HEK293 (cell line): Measurements from ENCODE around the gene UBL7.
A peak's percentile ranks its signal among the peaks of the same experiment; 100 is the strongest.

Source experiments
- CTCF ChIA-PET: fragments of 350-600 bp; formaldehyde crosslinking; extraction: SDS; loops from one replicate; lab custom pipeline; 2021; ENCODE audit warnings: antibody characterized with exemption; lab: Yijun Ruan, JAX
- POLR2A ChIA-PET: fragments of 300-600 bp; formaldehyde crosslinking; extraction: SDS; loops from one replicate; lab custom pipeline; 2020; ENCODE audit warnings: antibody characterized with exemption, inconsistent platforms; lab: Yijun Ruan, JAX
- H3K27ac ChIP-seq: fragments of 200-500 bp; sonication (Bioruptor generic); 2 replicates; pipeline ENCODE4 v1.5.1; 2014; ENCODE audit warnings: low read depth, low read length, control low read depth, inconsistent platforms; ENCODE audit errors: extremely low read depth
- H3K36me3 ChIP-seq, 2 experiments: fragments of 200-500 bp in 1 of 2; sonication (Bioruptor generic) in 1 of 2; 1 replicate in 1 of 2; 2 replicates in 1 of 2; pipeline ENCODE4 v1.5.1; 2014 to 2017; ENCODE audit warnings: inconsistent platforms in 2 of 2, low read length in 2 of 2; ENCODE audit not compliant: control insufficient read depth in 2 of 2, insufficient read depth in 1 of 2
- H3K4me1 ChIP-seq: fragments of 200-500 bp; sonication (Bioruptor generic); 2 replicates; pipeline ENCODE4 v1.5.1; 2014; ENCODE audit warnings: mild to moderate bottlenecking, low read length, inconsistent platforms; ENCODE audit not compliant: control insufficient read depth, insufficient read depth
- H3K4me3 ChIP-seq: 2 replicates; pipeline ENCODE4 v1.5.1; 2011; ENCODE audit warnings: low read depth, mild to moderate bottlenecking, control low read depth, low read length, moderate library complexity
- H3K9me3 ChIP-seq: fragments of 200-500 bp; sonication (Bioruptor generic); 2 replicates; pipeline ENCODE4 v1.5.1; 2014; ENCODE audit warnings: low read depth, low read length, inconsistent platforms; ENCODE audit not compliant: control insufficient read depth, insufficient read depth
- HIC1 ChIP-seq: fragments of 450-650 bp; formaldehyde crosslinking; IDR thresholded peaks from 2 replicates; pipeline ENCODE4 v1.5.1; 2016; ENCODE audit warnings: missing biosample characterization, missing genetic modification characterization
- MEIS1 ChIP-seq: sonication (generic); formaldehyde crosslinking; IDR thresholded peaks from 2 replicates; pipeline ENCODE4 v1.8.1; 2022; ENCODE audit warnings: missing genetic modification reagents, mild to moderate bottlenecking, borderline replicate concordance
- MZF1 ChIP-seq: fragments of 450-650 bp; formaldehyde crosslinking; IDR thresholded peaks from 2 replicates; pipeline ENCODE4 v1.5.1; 2017; ENCODE audit warnings: missing biosample characterization, missing genetic modification characterization, borderline replicate concordance
- PRDM10 ChIP-seq: fragments of 450-650 bp; formaldehyde crosslinking; IDR thresholded peaks from 2 replicates; pipeline ENCODE4 v1.5.1; 2016; ENCODE audit warnings: missing biosample characterization, missing genetic modification characterization
- SCRT1 ChIP-seq: fragments of 450-650 bp; formaldehyde crosslinking; IDR thresholded peaks from 2 replicates; pipeline ENCODE4 v1.5.1; 2016; ENCODE audit warnings: missing biosample characterization, missing genetic modification characterization, borderline replicate concordance
- SP7 ChIP-seq: fragments of 450-650 bp; formaldehyde crosslinking; IDR thresholded peaks from 2 replicates; pipeline ENCODE4 v1.5.1; 2016; ENCODE audit warnings: missing biosample characterization, missing genetic modification characterization
- ZBTB17 ChIP-seq: fragments of 450-650 bp; formaldehyde crosslinking; IDR thresholded peaks from 2 replicates; pipeline ENCODE4 v1.5.1; 2016; ENCODE audit warnings: missing biosample characterization, missing genetic modification characterization
- ZNF112 ChIP-seq: fragments of 450-650 bp; formaldehyde crosslinking; IDR thresholded peaks from 2 replicates; pipeline ENCODE4 v1.5.0; 2017; ENCODE audit warnings: missing biosample characterization, missing genetic modification characterization
- ZNF133 ChIP-seq: fragments of 450-650 bp; formaldehyde crosslinking; IDR thresholded peaks from 2 replicates; pipeline ENCODE4 v1.5.1; 2016; ENCODE audit warnings: missing biosample characterization, missing genetic modification characterization
- ZNF148 ChIP-seq: fragments of 450-650 bp; formaldehyde crosslinking; IDR thresholded peaks from 2 replicates; pipeline ENCODE4 v1.5.0; 2017; ENCODE audit warnings: missing biosample characterization, missing genetic modification characterization, borderline replicate concordance
- ZNF2 ChIP-seq: fragments of 450-650 bp; formaldehyde crosslinking; IDR thresholded peaks from 2 replicates; pipeline ENCODE4 v1.5.1; 2016; ENCODE audit warnings: missing biosample characterization, missing genetic modification characterization
- ZNF366 ChIP-seq: fragments of 450-650 bp; formaldehyde crosslinking; conservative IDR thresholded peaks from 2 replicates; pipeline ENCODE4 v1.5.1; 2016; ENCODE audit warnings: missing biosample characterization, missing genetic modification characterization
- ZNF391 ChIP-seq: fragments of 450-650 bp; formaldehyde crosslinking; IDR thresholded peaks from 2 replicates; pipeline ENCODE4 v1.5.1; 2016; ENCODE audit warnings: low read depth, missing biosample characterization, missing genetic modification characterization, borderline replicate concordance
- ZNF529 ChIP-seq: fragments of 450-650 bp; formaldehyde crosslinking; IDR thresholded peaks from 2 replicates; pipeline ENCODE4 v1.5.1; 2017; ENCODE audit warnings: missing genetic modification characterization, missing biosample characterization; ENCODE audit not compliant: insufficient replicate concordance
- ZNF558 ChIP-seq: fragments of 450-650 bp; formaldehyde crosslinking; IDR thresholded peaks from 2 replicates; pipeline ENCODE4 v1.5.1; 2016; ENCODE audit warnings: missing biosample characterization, missing genetic modification characterization
- ZNF830 ChIP-seq: fragments of 450-650 bp; IDR thresholded peaks from 2 replicates; pipeline ENCODE4 v1.5.0; 2018; ENCODE audit warnings: missing biosample characterization, missing genetic modification characterization, low read depth, mild to moderate bottlenecking, moderate library complexity
- ZSCAN18 ChIP-seq: fragments of 450-650 bp; formaldehyde crosslinking; IDR thresholded peaks from 2 replicates; pipeline ENCODE4 v1.5.1; 2016; ENCODE audit warnings: missing biosample characterization, missing genetic modification characterization
- TF ChIP-seq, protein P1 (sequence below): fragments of 450-650 bp; formaldehyde crosslinking; IDR thresholded peaks from 2 replicates; pipeline ENCODE4 v1.5.1; 2016; ENCODE audit warnings: missing biosample characterization, missing genetic modification characterization

Gene UBL7

GRCh38 chr15:74468341-74469032 is 7.5 kb upstream of the UBL7 start (continued):
- TF ChIP-seq ZNF148 (tag by site-specific recombination) (no peak), MZF1 (tag by site-specific recombination) (no peak), SP7 (tag by site-specific recombination) (no peak), ZNF558 (tag by site-specific recombination) (no peak), ZNF2 (no peak), ZNF529 (tag by site-specific recombination) (no peak)
- TF ChIP-seq, protein P1, sequence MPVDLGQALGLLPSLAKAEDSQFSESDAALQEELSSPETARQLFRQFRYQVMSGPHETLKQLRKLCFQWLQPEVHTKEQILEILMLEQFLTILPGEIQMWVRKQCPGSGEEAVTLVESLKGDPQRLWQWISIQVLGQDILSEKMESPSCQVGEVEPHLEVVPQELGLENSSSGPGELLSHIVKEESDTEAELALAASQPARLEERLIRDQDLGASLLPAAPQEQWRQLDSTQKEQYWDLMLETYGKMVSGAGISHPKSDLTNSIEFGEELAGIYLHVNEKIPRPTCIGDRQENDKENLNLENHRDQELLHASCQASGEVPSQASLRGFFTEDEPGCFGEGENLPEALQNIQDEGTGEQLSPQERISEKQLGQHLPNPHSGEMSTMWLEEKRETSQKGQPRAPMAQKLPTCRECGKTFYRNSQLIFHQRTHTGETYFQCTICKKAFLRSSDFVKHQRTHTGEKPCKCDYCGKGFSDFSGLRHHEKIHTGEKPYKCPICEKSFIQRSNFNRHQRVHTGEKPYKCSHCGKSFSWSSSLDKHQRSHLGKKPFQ (tag by site-specific recombination) = no peak
- TF ChIP-seq, all 188 proteins: peak for 0

- ChIA-PET POLR2A (no interaction called here), CTCF (no interaction called here)
- no peak overlapping the region for H3K4me3 ChIP-seq
- no peak overlapping the region for H3K27ac ChIP-seq
- peaks cover 2% of the 10 kb centered on the region; the same call in 1 of the 2 replicates for H3K4me1 ChIP-seq
- no peak for TF ChIP-seq ZSCAN18 (tag by site-specific recombination)
- peak; percentile 97 for TF ChIP-seq ZNF133 (tag by site-specific recombination)
- no peaks in the 10 kb centered on the region for H3K9me3 ChIP-seq
- peaks cover 18 to 41% of the 10 kb centered on the region in 2 experiments for H3K36me3 ChIP-seq
Measured at GRCh38 chr15:74466570-74466969, 5.6 kb upstream of the UBL7 start.

DNA sequence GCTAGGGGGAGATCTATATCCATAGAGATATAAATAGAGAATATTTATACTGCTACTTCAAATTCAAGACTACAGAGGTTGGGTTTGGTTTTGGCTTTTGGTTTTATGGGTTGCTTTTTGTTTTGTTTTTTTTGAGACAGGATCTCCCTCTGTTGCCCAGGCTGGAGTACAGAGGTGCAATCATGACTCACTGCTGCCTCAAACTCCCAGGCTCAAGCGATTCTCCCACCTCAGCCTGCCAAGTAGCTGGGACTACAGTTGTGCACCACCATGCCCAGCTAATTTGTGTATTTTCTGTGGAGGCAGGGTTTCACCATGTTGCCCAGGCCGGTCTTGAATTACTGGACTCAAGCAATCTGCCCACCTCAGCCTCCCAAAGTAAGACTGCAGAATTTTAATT is 3.9 kb upstream of the UBL7 start:
- H3K27ac ChIP-seq = no peak overlapping the region
- TF ChIP-seq SCRT1 (tag by site-specific recombination) (no peak), ZNF366 (tag by site-specific recombination) (no peak), ZNF830 (tag by site-specific recombination) (no peak), ZNF2 (no peak), MEIS1 (no peak), PRDM10 (no peak), ZNF391 (tag by site-specific recombination) (no peak), ZBTB17 (no peak), HIC1 (tag by site-specific recombination) (no peak), ZNF112 (tag by site-specific recombination) (no peak)

More for the DNA sequence above, 3.9 kb upstream of the UBL7 start:
- no peak overlapping the region for H3K4me3 ChIP-seq
- POLR2A ChIA-PET = no interaction called here
- CTCF ChIA-PET = interaction anchor here (0.7 to 1.2 kb wide), 3 partner anchors 24 to 1467 kb away, joined by 3 to 4 read pairs (median 3); no protein-coding TSS in a partner anchor
- no peaks in the 10 kb centered on the region for H3K9me3 ChIP-seq
- peaks cover 2% of the 10 kb centered on the region; the same call in 1 of the 2 replicates for H3K4me1 ChIP-seq
- peaks cover 14 to 40% of the 10 kb centered on the region in 2 experiments for H3K36me3 ChIP-seq
